Activated naive CD4-positive, alpha-beta T cell treated with anti-CD3 and anti-CD28 coated beads, Interleukin-2, amount 10 ng/mL, durations not matched to agents 5 hours and 36 hours (primary cell): ENCODE results near the gene PRICKLE3. TPM values are rescaled to one million over a fixed set of nuclear protein-coding genes. Genes with fewer than 3 reads are reported as not detected.

Source experiments
- total RNA-seq, 2 experiments: library from RNA; stranded (reverse); gene quantifications; one replicate each; pipeline ENCODE4 v1.2.3, GENCODE V29; 2021

Gene PRICKLE3, protein sequence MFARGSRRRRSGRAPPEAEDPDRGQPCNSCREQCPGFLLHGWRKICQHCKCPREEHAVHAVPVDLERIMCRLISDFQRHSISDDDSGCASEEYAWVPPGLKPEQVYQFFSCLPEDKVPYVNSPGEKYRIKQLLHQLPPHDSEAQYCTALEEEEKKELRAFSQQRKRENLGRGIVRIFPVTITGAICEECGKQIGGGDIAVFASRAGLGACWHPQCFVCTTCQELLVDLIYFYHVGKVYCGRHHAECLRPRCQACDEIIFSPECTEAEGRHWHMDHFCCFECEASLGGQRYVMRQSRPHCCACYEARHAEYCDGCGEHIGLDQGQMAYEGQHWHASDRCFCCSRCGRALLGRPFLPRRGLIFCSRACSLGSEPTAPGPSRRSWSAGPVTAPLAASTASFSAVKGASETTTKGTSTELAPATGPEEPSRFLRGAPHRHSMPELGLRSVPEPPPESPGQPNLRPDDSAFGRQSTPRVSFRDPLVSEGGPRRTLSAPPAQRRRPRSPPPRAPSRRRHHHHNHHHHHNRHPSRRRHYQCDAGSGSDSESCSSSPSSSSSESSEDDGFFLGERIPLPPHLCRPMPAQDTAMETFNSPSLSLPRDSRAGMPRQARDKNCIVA
- 10 to 100 TPM; 15.5 to 15.9 TPM for total RNA-seq

DNA sequence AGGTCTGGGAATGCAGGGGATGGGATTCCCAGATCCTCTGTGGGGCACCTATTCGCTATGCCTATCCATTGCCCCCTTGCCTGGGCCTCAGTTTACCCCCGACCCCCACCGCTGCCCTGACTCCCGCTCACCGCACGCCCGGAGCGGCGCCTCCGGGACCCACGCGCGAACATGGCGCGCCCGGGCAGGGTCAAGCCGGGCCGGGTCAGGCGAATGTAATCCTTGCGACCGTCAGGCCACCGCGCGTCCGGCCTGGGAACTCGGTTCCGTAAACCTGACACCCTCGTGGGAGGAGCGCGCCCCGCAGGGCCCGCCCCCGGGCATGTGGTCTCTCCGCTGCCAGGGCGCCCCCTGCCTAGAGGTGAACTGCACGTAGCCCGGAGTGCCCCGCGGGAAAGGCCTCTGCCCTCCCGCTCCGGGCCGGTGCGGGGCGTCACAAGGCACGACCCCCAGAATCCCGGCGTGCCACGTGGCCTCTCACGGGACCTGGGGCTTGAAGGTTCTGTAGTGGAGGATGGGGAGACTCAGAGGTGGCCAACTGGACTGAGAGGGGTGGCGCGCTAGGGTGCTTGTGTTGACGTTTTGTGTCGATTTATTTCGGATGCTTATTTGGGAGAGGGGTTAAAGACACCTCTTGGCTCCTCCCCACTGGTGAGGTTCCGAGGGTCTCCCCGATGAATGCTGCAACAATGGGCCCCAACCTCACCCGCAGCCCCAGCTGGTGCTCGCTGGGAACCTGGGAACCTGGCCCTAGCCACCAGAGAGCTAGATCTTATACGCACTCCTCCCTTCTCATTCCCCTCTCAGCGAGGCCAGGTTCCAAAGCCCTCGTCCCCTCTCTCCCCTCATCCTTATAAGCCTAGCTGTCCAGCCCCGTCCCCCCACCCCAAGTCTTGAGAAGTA, at the start of gene PRICKLE3:
PRICKLE3 (minus strand) TSS at position 249 of the 903 bp plus-strand sequence; CDS start at position 173, 76 bp downstream.

DNA sequence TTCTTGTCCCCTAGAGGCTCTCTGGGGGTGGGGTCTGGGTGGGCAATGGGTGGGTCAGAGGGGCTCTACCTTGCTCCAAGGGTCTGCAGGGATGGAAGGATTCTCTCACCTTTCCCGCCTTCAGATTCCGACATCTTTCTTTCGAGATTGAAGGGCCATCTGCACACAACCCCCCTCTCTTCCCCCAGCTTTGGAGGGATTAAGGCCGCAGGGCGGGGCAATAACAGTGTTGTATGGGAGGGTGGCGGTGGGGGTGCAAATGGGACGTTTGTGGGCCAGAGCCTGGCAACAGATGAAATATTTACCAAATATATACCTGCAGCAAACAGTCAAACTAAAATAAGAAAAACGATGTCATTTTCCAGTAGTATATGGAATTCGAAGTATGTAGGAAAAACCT, 47.0 kb upstream of the PRICKLE3 start, which contains the start of gene CACNA1F:
CACNA1F (minus strand) TSS at position 165 of the 400 bp plus-strand sequence; CDS start at position 134, 31 bp downstream.

DNA sequence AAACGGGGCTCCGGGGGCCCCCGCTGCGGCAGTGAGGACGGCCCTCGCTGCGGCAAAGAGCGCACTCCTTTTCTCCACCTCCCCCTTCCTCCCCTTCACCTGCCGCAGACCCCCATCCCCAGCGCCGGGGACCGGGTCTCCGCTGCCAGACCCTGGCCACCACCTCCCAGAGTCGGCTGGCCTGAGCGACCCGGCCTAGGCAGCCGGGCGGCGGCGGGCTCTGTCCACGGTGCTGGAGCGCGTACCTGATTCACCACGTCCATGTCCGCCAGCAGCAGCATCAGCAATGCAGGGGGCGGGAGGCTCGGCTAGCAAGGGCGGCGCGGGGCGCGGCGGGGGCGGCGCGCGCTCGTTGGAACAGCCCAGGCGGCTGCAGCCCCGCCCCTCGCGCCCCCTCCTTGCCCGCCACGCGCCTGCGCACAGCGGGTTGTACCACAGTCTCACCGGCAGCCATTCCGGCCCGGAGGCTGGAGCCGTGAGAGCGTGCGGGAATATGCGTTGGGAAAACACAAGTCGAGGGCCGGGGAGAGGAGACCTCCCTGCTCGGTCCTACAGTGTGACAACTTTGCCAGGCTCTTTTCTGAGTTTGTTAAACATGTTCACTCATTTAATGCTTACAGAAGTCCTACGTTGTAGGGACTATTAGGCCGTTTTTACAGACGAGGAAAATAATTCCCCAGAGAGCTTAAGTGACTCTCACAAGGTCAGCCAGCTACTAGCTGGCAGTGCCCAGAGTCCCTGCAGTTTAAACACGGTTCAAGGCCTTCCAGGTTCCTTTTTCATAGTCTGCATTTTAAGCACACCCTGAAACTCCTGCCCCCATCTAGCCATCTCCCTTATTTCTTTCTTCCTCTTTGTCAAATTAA, 14.0 kb upstream of the PRICKLE3 start, which contains the start of gene SYP:
SYP (minus strand) TSS at position 288 of the 866 bp plus-strand sequence; CDS start at position 281, 7 bp downstream.

DNA sequence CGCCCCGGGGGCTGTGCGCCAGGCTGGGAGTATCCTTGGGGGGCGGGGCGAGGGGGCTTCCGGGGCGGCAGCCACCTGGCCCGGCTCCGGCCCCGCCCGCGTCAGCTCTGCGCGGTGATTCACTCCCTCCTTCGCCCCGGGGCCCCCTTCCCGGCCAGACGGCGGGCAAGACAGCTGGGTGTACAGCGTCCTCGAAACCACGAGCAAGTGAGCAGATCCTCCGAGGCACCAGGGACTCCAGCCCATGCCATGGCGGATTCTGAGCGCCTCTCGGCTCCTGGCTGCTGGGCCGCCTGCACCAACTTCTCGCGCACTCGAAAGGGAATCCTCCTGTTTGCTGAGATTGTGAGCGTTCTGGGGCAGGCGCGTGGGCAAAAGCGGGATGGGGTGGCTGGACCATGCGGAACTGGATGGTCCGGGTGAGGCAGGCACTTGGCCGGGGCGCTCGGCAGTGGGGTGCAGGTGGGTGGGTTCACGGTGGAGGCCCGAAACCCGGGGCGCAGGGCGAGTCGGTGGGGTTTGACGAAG, 14.4 kb downstream of the PRICKLE3 start, which contains the start of gene PLP2:
PLP2 (plus strand) TSS at position 147 of the 528 bp plus-strand sequence; CDS start at position 250, 103 bp downstream.

DNA sequence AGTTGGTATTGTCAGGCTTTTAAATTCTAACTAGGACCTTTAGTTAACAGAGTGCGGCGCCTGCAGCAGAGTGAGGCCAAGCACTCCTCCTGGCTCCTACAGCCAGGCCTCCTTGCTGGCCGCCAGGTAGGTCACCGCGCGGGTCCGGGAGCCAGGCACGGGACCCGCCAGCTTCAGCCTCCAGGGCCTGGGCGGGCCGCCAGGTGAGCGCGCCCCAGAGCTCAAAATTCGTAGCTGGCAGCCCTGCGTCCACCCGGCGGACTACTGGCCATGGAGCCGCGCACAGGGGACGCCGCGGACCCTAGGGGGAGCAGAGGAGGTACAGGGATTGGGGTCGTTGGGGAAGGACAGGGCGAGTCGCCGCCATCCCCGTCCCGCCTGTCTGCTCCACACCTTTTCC, 23.6 kb downstream of the PRICKLE3 start, which contains the start of gene MAGIX:
MAGIX (plus strand) TSS at position 139 of the 400 bp plus-strand sequence; CDS start at position 271, 132 bp downstream.

Other genes starting within 250 kb of the PRICKLE3 start
- gene OTUD5, start 228.8 kb downstream of the PRICKLE3 start, total RNA-seq: 10 to 100 TPM; 54.1 to 55.2 TPM
- gene KCND1, start 214.5 kb downstream of the PRICKLE3 start, total RNA-seq: 1 to 10 TPM; 3.5 to 4.2 TPM
- gene GRIPAP1, start 184.1 kb downstream of the PRICKLE3 start, total RNA-seq: 100 to 1,000 TPM in 1 of 2 experiments, 10 to 100 TPM in 1; 97.9 to 104 TPM
- gene TFE3, start 143.0 kb downstream of the PRICKLE3 start, total RNA-seq: 10 to 100 TPM; 25.8 to 26.5 TPM
- 1 to 10 TPM; 7.5 TPM for gene CCDC120, start 127.4 kb downstream of the PRICKLE3 start, total RNA-seq
- 10 to 100 TPM; 23.8 to 26.7 TPM for gene PRAF2, start 112.4 kb downstream of the PRICKLE3 start, total RNA-seq
- 10 to 100 TPM; 63.5 to 66.2 TPM for gene WDR45, start 106.5 kb downstream of the PRICKLE3 start, total RNA-seq
- gene GPKOW, start 62.6 kb downstream of the PRICKLE3 start, total RNA-seq: 10 to 100 TPM; 40.2 to 43.1 TPM
- 1 to 10 TPM; 2.2 TPM for gene MAGIX, start 23.6 kb downstream of the PRICKLE3 start, total RNA-seq
- gene PLP2, start 14.5 kb downstream of the PRICKLE3 start, total RNA-seq: 100 to 1,000 TPM; 203 to 206 TPM
- gene SYP, start 13.8 kb upstream of the PRICKLE3 start, total RNA-seq: 1 to 10 TPM; 1.4 to 1.8 TPM
- under 1 TPM; 0.50 to 0.91 TPM for gene CACNA1F, start 47.0 kb upstream of the PRICKLE3 start, total RNA-seq
- 10 to 100 TPM; 29.3 to 30.3 TPM for gene CCDC22, start 49.1 kb upstream of the PRICKLE3 start, total RNA-seq
- 10 to 100 TPM; 11.5 to 12.5 TPM for gene FOXP3, start 78.3 kb upstream of the PRICKLE3 start, total RNA-seq
- gene PPP1R3F, start 83.4 kb upstream of the PRICKLE3 start, total RNA-seq: 10 to 100 TPM; 10.8 to 12.3 TPM
- not detected for gene GAGE10, start 117.3 kb upstream of the PRICKLE3 start, total RNA-seq
- gene GAGE12J, start 135.7 kb upstream of the PRICKLE3 start, total RNA-seq: not detected
- not detected for gene GAGE13, start 145.2 kb upstream of the PRICKLE3 start, total RNA-seq